ENCODE results near the gene TCP11.

- no peak for TF ChIP-seq EHMT2 (IDR thresholded peaks at IDR 0.05; ENCODE audit: borderline replicate concordance, low read depth, low read length)
- no peak for TF ChIP-seq ZBTB46 (CRISPR knock-in tag; IDR thresholded peaks at IDR 0.05; ENCODE audit: borderline replicate concordance)
- TF ChIP-seq BRCA1 (CRISPR knock-in tag; IDR thresholded peaks at IDR 0.05), result no peak
- TF ChIP-seq ZNF558 (CRISPR knock-in tag; IDR thresholded peaks at IDR 0.05; ENCODE audit: borderline replicate concordance), result no peak
- TF ChIP-seq TBL1XR1 (IDR thresholded peaks at IDR 0.05; ENCODE audit: borderline replicate concordance, low read length, partially characterized antibody), result no peak
- TF ChIP-seq JUN (CRISPR knock-in tag; IDR thresholded peaks at IDR 0.05), result no peak
- TF ChIP-seq ZNF607 (CRISPR knock-in tag; IDR thresholded peaks at IDR 0.05; ENCODE audit: borderline replicate concordance), result no peak
- TF ChIP-seq HCFC1 (IDR thresholded peaks at IDR 0.05; ENCODE audit: low read depth, low read length), result no peak
- TF ChIP-seq TAF1 (CRISPR knock-in tag; IDR thresholded peaks at IDR 0.05), result no peak
- no peak for TF ChIP-seq CTCF (CRISPR knock-in tag; IDR thresholded peaks at IDR 0.05)
Measured at GRCh38 chr6:35176301-35177024, 35.3 kb upstream of the TCP11 start.

All from HepG2 (cell line).